Measurements from ENCODE around the gene XAF1. TPM values are rescaled to one million over a fixed set of nuclear protein-coding genes. Genes with fewer than 3 reads are reported as not detected.
"Not testable (repeated sequence)": the region's sequence is repeated elsewhere in the genome, so short reads cannot be mapped to it uniquely, and the experiment has no call there.

Gene XAF1
- total RNA-seq, 1 donor from 2014 or later, result 16.6 TPM

DNA sequence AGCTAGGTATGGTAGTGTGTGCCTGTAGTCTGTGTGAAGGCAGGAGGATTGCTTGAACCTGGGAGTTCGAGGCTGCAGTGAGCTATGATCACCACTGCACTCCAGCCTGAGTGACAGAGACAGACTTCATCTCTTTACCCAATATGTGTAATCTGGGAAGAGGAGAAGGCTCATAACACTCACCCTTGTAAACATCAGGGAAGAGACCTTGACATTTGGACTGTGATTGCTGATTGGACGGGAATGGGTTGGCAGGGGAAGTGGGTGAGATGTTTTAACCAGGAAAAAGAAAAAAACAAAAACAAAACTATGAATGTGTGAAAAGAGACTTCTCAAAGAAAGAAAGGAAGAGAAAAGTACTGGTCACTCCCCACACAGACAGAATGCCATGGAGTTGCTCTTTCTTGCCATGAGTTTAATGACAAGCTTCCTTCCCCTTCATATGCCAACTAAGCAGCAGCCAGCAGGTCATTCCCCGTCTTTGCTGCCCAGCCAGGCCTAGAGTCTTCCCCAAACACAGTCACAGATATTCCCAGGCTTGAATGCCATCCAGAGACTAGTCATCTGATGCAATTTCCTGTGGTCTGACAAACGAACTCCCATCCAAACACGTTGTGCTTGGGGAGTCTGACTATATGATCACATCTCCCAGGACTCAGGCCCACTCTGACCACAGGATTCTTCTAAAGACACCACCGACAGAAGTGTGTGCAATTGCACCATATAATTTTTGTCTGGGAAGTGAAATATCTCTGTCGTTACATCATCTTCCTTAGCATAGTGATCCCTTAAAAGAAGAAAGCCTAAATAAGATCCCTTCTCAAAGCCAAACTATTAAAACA, 3.6 kb upstream of the XAF1 start:
- intact Hi-C loops (cut with DNase I), result no loop called here
- peak; percentile 52 for DNase-seq
- ATAC-seq (ENCODE audit: poor library complexity), result peak; percentile 69

DNA sequence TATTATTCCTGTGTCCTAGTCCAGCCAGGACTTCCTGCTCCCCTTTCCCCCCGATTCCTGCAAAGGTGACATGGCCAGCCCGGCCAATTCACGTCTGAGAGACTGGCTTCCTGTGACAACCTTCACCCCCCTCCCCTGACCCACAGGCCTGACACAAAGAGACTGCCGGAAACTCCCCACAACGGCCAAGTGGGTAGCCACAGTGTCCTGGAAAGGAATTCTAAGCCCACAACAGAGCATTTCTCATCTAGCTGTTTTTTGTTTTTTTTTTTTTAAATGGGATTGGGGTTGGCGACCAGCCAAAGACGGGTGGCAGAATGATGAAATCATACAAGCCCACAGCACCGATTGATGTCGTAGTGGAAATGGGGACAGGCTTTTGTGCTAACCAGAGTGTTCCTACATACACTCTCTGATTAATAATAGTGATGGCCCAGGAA, 2.8 kb upstream of the XAF1 start:
- intact Hi-C loops (cut with DNase I), result no loop called here
- ATAC-seq (ENCODE audit: poor library complexity) (peak; percentile 54), DNase-seq (peak; percentile 71)

DNA sequence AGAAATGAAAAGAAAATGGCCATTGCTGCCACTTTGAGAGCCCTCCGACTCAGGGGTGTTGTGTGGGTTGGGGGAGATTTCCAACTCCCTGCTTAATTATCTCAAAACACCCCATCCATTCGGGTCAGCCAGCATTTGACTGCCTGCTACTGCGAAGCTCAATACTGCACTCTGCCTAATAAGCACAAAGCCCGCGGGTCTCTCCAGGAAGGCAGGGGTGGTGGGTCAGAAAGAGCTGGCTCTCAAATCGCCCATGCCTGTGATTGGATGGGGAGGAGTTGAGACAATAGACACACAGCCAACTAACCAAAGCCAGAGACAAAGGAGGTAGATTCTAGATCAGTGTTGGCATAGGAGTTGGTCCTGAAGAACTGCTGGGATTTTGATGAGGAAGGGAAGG, 2.3 kb upstream of the XAF1 start:
- ATAC-seq (ENCODE audit: poor library complexity) (no peak), DNase-seq (no peak)
- intact Hi-C loops (cut with DNase I), result no loop called here

DNA sequence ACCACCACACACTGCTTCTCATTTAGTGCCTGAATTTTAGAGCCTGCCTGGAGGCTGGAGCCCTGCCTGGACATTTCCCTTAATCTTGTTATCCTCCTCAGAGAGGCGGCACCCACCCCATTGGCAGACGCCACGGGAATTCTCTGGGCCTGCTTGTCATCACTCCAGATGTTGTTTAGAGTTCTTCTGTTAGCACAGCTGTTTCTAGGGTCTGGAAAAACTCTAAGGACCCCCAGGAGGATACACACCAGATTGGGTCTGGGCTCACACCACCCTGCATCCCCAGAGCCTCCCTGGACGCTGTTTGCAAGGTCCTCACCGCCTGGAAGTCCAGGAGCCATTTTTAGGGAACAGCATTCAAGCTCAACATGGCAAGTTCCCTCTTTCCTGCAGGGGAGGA, 565 bp upstream of the XAF1 start:
- ATAC-seq (ENCODE audit: poor library complexity) (peak; percentile 56), DNase-seq (peak; percentile 68)
- intact Hi-C loops (cut with DNase I), result no loop called here

DNA sequence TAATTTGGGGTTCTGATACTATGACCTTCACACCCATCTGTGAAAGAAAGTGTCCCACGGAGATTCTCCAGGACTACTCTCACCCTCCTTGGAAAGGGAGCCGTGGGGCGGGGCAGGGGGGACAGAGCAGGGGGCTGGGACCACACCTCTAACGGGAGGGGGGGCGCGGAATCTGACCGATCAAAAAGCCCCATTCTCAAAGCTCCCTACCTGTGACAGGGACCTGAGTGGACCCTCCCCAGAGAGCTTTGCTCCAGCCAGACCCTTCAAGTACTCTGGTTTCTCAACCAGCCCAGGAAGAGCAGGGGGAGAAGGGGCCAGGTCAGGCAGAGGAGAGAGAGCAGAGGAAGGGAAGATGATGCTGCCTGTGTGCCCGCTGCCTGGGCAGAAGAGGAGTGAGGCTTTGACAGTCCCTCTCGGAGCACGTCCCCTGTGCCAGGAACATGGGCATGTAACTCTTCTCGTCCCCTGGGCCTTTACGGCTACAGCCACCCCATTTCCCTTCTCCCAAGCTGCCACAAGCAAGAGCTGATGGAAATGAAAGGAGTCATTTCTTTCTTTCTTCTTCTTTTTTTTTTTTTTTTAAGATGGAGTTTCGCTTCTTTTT, 682 bp downstream of the XAF1 start:
- ATAC-seq (ENCODE audit: poor library complexity) (no peak), DNase-seq (no peak)
- intact Hi-C loops (cut with DNase I), result no loop called here

DNA sequence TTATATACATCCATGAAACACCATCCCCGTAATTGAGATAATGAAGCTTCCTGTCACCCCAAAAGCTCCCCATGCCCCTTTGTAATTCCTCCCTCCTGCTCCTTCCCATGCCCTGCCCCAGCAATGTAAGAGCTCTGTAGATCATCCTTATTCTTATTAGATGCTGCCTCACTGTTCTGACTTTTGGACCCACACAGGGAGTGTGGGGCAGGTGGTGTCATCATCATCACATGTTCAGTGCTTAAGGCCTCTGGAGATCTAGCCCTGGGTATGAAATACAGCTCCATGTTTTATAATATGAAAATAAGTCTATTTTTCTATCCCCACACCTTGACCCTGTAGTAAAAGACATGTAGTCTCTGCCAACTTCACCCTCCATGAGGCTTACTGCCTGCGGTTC, 1.9 kb downstream of the XAF1 start:
- intact Hi-C loops (cut with DNase I), result no loop called here
- DNase-seq (no peak), ATAC-seq (ENCODE audit: poor library complexity) (no peak)

DNA sequence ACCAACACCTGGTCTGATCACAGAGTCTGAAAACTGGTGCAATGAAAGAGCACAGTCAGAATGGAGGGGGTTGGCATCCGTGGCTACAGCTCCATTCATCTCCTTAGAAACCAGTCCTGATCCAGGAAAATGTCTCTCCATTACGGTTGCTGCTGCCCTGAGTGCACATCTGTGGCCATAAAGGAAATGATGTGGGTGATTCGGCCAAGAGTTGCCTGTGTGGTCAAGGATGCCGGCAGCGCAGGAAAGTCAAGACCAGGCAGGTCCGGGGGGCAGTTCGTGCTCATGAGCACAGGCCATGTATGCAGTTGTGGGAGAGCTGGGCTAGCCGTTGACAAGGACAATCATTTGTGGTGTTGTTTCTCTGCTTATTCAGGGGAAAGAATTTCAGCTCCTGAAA, 5.9 kb downstream of the XAF1 start:
- DNase-seq, result no peak
- intact Hi-C loops (cut with DNase I), result no loop called here
- ATAC-seq (ENCODE audit: poor library complexity), result no peak

DNA sequence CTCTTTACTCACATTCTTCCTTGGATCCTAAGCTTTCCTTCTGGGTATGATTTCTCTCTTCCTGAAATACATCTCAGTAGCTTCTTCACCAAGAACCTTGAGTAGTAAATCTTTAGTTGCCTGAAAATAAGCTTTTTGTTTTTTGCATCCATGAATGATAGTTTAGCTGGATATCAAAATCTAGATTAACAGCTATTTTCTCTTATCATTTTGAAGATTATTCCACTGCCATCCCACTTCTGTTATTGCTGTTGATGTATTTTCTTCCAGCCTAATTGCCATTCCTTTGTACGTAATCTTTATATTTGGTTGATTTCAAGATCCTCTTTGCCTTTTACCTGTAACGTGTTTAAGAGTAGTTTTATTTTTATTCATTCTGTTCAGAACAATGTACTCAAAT, 12.6 kb downstream of the XAF1 start:
- no peak for DNase-seq
- intact Hi-C loops (cut with DNase I), result no loop called here
- ATAC-seq (ENCODE audit: poor library complexity), result no peak

DNA sequence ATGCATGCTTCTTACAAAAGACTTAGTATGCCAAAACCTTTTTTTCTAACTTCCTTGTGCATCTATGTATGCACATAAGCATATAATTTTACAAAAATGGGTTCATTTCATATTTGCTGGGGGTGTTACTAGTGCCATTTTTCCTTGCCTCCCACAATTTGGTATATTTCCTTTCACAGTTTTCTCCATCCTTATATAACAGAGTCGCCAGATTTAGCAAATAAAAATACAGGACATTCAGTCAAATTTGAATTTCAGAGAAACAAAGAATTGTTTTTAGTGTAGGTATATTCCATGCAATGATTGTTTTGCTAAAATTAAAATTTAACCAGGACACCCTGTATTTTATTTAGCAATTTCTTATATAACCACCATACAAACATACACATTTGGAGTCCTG, 16.2 kb downstream of the XAF1 start:
- intact Hi-C loops (cut with DNase I), result no loop called here
- ATAC-seq (ENCODE audit: poor library complexity), result no peak
- DNase-seq, result no peak

DNA sequence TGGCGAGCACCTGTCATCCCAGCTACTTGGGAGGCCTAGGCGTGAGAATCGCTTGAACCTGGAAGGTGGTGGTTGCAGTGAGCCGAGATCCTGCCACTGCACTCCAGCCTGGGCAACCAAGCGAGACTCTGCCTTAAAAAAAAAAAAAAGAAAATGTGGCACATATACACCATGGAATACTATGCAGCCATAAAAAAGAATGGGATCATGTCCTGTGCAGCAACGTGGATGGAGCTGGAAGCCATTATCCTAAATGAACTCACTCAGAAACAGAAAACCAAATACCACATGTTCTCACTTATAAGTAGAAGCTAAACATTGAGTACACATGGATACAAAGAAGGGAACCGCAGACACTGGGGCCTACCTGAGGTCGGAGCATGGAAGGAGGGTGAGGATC, 19.1 kb downstream of the XAF1 start:
- intact Hi-C loops (cut with DNase I); ATAC-seq (ENCODE audit: poor library complexity); DNase-seq: not testable (repeated sequence)

DNA sequence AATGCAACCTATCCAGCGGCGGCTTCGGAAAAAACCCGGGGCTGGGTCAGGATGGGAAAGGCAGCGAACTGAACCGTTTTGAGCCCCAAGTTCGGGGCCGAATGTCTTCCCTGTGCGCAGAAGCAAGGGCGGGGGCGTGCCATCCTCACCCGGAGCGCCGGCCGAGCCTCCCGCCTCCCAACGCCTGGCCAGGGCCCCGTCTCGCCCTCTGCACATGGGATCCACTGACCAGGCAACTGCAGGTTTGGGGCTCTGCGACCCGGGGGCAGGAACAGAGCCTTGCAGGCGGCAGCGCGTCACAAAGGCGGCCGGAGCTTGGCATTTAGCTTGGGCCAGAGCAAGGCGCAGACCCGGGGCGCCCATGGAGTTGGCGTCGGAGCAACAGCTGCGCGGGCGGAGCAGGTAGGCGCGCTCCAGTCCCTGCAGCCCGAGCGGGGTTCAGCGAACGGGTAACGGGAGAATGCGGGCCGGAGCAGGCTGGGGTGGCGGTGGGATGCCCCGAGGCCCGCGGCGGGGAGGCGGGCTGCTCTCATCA, 20.1 kb downstream of the XAF1 start, which contains the start of gene FBXO39:
Gene FBXO39, plus strand, starts transcription at position 345 of the 535 bp plus-strand sequence. CDS start 3,654 bp downstream, outside the sequence.
- ATAC-seq (ENCODE audit: poor library complexity) (no peak), DNase-seq (no peak)
- intact Hi-C loops (cut with DNase I), result no loop called here

DNA sequence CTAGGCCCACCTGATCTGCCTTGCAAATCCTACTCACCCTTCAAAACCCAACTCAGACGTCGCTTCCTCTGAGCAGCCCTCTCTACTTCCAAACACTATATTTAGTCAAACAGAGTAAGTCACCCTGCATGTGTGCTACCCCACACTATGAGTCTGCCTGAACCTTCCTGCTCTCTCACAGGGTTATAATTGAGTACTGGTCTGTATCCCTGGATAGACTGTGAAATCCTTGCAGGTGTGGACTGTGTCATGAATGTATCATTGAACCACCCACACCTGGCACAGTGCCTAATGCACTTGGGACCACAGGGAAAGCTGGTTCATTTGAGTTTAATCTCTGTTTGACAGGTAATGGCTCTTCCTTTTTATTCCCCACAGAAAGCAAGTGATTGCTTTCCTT, 23.6 kb downstream of the XAF1 start:
- intact Hi-C loops (cut with DNase I), result no loop called here

DNA sequence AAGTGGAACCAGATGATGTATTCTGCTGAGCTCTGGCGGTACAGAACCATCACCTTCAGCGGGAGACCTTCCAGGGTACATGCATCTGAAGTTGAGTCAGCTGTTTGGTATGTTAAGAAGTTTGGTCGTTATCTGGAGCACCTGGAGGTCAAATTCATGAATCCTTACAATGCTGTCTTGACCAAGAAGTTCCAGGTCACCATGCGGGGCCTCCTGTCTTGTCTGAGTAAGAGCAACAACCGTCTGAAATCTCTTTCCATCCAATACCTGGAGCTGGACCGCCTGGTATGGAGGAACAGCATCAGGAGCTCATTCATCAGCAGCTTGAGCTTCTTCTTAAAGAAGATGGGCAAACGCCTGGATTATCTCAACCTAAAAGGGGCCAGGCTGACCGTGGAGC, 24.2 kb downstream of the XAF1 start:
- no peak for ATAC-seq (ENCODE audit: poor library complexity)
- DNase-seq, result no peak
- intact Hi-C loops (cut with DNase I), result no loop called here

More for the DNA sequence above, 23.6 kb downstream of the XAF1 start:
- DNase-seq (no peak), ATAC-seq (ENCODE audit: poor library complexity) (no peak)

DNA sequence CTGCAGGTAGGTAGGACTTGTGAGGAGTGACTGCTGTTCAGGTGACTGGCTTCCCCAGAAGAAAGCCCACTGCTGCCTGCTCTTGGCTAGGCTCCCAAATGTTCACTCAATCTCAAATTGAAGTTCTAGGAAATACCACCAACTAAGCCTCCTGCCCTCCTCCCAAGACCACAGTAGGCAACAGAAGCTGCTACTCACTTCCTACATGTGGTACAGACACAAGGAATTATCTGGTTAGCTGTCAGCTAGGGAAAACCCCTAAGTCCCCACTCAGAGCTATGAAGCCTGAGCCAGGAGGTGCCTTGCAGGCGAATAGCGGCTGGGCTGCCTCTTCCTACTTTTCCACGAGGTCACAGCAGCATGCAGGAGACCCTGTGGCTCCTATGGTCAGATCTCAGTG, 25.0 kb downstream of the XAF1 start:
- no peak for ATAC-seq (ENCODE audit: poor library complexity)
- intact Hi-C loops (cut with DNase I), result no loop called here
- DNase-seq, result no peak

DNA sequence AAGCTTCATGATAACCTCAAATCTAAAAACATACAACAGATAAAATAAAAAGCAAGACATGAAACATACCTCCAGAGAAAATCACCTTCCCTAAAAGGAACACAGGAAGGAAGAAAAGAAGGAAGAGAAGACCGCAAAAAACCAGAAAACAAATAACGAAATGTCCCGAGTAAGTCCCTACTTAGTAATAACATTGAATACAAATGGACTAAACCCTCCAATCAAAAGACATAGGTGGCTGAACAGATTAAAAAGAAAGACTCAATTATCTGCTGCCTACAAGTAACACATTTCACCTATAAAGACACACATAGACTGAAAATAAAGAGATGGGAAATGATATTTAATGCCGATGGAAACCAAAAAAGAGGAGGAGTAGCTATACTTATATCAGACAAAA, 26.4 kb downstream of the XAF1 start:
- no peak for DNase-seq
- no peak for ATAC-seq (ENCODE audit: poor library complexity)
- intact Hi-C loops (cut with DNase I), result no loop called here

DNA sequence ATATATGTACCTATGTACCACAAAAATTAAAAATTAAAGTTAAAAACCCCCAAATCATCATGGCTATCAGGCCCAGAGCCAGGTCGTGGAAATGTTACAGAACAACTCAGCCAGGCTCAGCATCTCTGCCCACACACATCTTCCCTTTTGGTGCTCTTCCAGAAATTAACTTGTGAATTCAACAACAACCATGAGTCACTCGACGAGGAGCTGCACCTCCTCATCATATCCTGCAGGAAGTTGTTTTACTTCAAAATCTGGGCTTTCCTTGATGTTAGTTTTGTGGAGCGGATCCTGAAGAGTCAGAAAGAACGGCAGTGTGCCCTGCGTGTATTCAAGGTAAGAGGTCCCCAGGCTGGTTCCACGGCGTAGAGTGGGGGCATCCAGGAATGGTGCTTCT, 30.8 kb downstream of the XAF1 start:
- intact Hi-C loops (cut with DNase I), result no loop called here
- ATAC-seq (ENCODE audit: poor library complexity) (no peak), DNase-seq (no peak)

DNA sequence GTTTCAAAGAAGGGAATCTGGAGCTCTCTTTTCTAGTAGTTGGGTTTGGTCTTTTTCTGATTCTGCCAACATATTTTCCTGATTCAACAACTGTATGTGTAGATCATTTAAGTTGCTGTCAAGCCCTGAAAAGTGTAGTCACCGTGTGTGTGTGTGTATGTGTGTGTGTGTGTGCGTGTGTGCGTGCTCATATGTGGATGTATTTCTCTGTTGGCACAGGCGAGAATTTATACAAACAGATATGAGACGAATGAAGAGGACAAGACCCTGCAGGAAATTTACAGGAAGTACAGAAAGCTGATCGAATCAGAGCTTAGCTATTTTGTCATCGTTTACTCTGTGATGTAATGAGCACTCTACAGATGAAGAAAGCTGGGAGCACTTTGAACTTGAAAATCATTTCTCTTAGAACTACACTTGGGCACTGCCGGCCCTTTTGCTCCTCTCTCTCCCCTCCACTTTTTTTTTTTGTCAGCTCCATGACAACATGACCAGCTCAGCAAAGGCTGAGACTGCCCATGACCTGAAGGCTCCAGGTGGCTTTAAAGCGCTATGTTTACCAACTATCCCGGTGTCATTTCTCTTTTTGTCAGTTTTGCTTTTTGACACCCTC, 31.3 kb downstream of the XAF1 start:
- no peak for ATAC-seq (ENCODE audit: poor library complexity)
- intact Hi-C loops (cut with DNase I), result no loop called here
- DNase-seq, result no peak

DNA sequence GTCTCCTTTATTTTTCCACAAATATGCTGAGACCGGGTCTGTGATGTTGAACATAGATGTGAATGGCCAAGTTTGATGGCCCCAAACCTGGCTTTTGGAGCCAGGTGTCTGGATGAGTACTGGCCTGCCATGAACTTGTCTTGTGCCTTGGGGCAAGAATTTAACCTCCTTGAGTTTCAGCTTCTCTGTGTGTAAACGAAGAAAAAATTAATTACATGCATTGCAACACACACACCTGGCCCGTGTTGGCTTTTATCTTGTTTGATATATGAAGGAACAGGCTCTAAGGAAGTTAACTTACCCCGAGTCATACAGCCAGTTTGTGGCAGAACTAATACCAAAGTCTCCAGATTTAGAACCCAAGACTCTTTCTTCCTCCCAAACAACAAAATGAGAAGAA, 33.3 kb downstream of the XAF1 start:
- intact Hi-C loops (cut with DNase I), result no loop called here
- ATAC-seq (ENCODE audit: poor library complexity) (no peak), DNase-seq (no peak)

DNA sequence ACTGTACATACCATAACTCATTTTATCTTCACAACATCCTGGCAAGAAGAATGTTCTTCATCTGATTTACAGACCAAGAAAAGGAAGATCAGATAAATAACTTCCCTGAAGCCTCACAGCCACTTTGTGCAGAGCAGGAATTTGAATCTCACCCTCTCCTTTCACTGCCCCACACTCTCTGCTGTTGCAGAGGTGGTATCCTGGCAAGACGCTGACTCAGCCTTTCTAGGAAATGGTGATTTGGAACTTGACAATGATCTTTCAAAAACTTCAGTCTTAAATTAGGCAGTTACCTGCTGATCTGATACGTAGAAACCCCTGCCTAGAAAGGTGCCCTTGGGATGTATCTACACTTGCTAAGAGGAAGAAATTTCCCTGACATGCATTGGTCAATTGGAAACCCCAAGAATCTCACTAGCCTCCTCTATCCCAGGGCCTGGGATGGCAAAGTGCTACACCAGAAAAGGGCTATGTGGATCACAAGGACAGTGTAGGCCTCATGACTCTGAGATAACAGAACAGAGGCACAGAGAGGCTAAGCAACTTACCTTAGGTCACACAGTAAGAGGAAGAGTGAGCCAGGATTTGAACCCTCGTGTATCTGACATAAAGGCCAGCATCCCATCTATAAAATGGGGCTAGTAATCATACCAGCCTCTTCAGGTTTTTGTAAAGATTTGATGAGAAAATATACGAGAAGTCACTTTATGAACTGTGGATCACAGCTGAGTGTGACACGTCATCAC, 38.1 kb downstream of the XAF1 start:
- intact Hi-C loops (cut with DNase I), result no loop called here
- ATAC-seq (ENCODE audit: poor library complexity), result no peak
- no peak for DNase-seq

Measured in Right ventricle myocardium superior (tissue), 1 donor.